Trophoblast cell (in vitro differentiated cells and primary cell): ENCODE results near the gene MNT.
A peak's percentile ranks its signal among the peaks of the same experiment; 100 is the strongest.

Source experiments
- DNase-seq, 2 donors: peaks; one replicate each; pipeline ENCODE4 v3.0.0-alpha.2; 2016
- H2AFZ ChIP-seq: 2 replicates; pipeline ENCODE4 v1.6.1; 2013; ENCODE audit warnings: low read length, moderate library complexity, mild to moderate bottlenecking; ENCODE audit not compliant: insufficient read depth, poor library complexity
- H2AK5ac ChIP-seq: 2 replicates; pipeline ENCODE4 v1.6.1; 2013; ENCODE audit warnings: mild to moderate bottlenecking, low read length
- H2BK120ac ChIP-seq: 2 replicates; pipeline ENCODE4 v1.6.1; 2013; ENCODE audit warnings: low read length, mild to moderate bottlenecking, moderate library complexity; ENCODE audit not compliant: insufficient read depth, poor library complexity
- H2BK12ac ChIP-seq: 2 replicates; pipeline ENCODE4 v1.6.1; 2013; ENCODE audit warnings: mild to moderate bottlenecking, low read length, moderate library complexity
- H2BK5ac ChIP-seq: 2 replicates; pipeline ENCODE4 v1.6.1; 2013; ENCODE audit warnings: low read length, low read depth, moderate library complexity, mild to moderate bottlenecking; ENCODE audit not compliant: poor library complexity
- H3K14ac ChIP-seq: 2 replicates; pipeline ENCODE4 v1.6.1; 2013; ENCODE audit warnings: mild to moderate bottlenecking, low read length
- H3K18ac ChIP-seq: 2 replicates; pipeline ENCODE4 v1.6.1; 2013; ENCODE audit warnings: mild to moderate bottlenecking, low read length
- H3K23ac ChIP-seq: 2 replicates; pipeline ENCODE4 v1.6.1; 2013; ENCODE audit warnings: low read length
- H3K27ac ChIP-seq: 2 replicates; pipeline ENCODE4 v1.5.1; 2013; ENCODE audit warnings: low read depth, mild to moderate bottlenecking, inconsistent platforms, low read length, moderate library complexity
- H3K27me3 ChIP-seq: 2 replicates; pipeline ENCODE4 v1.6.1; 2013; ENCODE audit warnings: inconsistent platforms, mild to moderate bottlenecking, low read length, moderate library complexity; ENCODE audit not compliant: insufficient read depth
- H3K36me3 ChIP-seq, 2 experiments: 1 replicate in 1 of 2; 2 replicates in 1 of 2; pipeline ENCODE4 v1.6.1; 2013; ENCODE audit warnings: low read length in 2 of 2, mild to moderate bottlenecking in 2 of 2, moderate library complexity in 1 of 2; ENCODE audit not compliant: insufficient read depth in 2 of 2, control insufficient read depth in 1 of 2
- H3K4ac ChIP-seq: 2 replicates; pipeline ENCODE4 v1.6.1; 2013; ENCODE audit warnings: low read depth, mild to moderate bottlenecking, low read length, moderate library complexity
- H3K4me1 ChIP-seq, 2 experiments: 1 replicate in 1 of 2; 2 replicates in 1 of 2; pipeline ENCODE4 v1.6.1; 2013; ENCODE audit warnings: low read length in 2 of 2, mild to moderate bottlenecking in 2 of 2, moderate library complexity in 1 of 2; ENCODE audit not compliant: insufficient read depth in 2 of 2, control insufficient read depth in 1 of 2
- H3K4me2 ChIP-seq: 2 replicates; pipeline ENCODE4 v1.6.1; 2013; ENCODE audit warnings: inconsistent platforms, mild to moderate bottlenecking, low read length, moderate library complexity
- H3K4me3 ChIP-seq: 2 replicates; pipeline ENCODE4 v1.5.1; 2013; ENCODE audit warnings: mild to moderate bottlenecking, low read depth, low read length, inconsistent platforms
- H3K79me1 ChIP-seq: one replicate; pipeline ENCODE4 v1.6.1; 2013; ENCODE audit warnings: low read length
- H3K79me2 ChIP-seq: 2 replicates; pipeline ENCODE4 v1.6.1; 2013; ENCODE audit warnings: low read length, mild to moderate bottlenecking; ENCODE audit not compliant: control insufficient read depth, insufficient read depth, poor library complexity
- H3K9ac ChIP-seq: 2 replicates; pipeline ENCODE4 v1.6.1; 2013; ENCODE audit warnings: mild to moderate bottlenecking, low read length
- H3K9me3 ChIP-seq: 2 replicates; pipeline ENCODE4 v1.6.1; 2013; ENCODE audit warnings: low read depth, mild to moderate bottlenecking, control low read depth, inconsistent platforms, low read length; ENCODE audit not compliant: insufficient read depth
- H4K12ac ChIP-seq: 2 replicates; pipeline ENCODE4 v1.6.1; 2013; ENCODE audit warnings: low read depth, mild to moderate bottlenecking, low read length, moderate library complexity
- H4K8ac ChIP-seq: 2 replicates; pipeline ENCODE4 v1.6.1; 2013; ENCODE audit warnings: low read depth, mild to moderate bottlenecking, low read length, moderate library complexity
- H4K91ac ChIP-seq: one replicate; pipeline ENCODE4 v1.6.1; 2013; ENCODE audit warnings: low read depth, mild to moderate bottlenecking, low read length, moderate library complexity
- WGBS: extraction: QIAGEN DNeasy Blood & Tissue Kit; methylation state at CpG from one replicate; pipeline ENCODE4 v1.1.7; 2013; ENCODE audit warnings: missing lambda C conversion rate; ENCODE audit not compliant: insufficient read length, insufficient coverage; ENCODE audit errors: extremely low coverage; 5-methylcytosine and 5-hydroxymethylcytosine counted together

Gene MNT

DNA sequence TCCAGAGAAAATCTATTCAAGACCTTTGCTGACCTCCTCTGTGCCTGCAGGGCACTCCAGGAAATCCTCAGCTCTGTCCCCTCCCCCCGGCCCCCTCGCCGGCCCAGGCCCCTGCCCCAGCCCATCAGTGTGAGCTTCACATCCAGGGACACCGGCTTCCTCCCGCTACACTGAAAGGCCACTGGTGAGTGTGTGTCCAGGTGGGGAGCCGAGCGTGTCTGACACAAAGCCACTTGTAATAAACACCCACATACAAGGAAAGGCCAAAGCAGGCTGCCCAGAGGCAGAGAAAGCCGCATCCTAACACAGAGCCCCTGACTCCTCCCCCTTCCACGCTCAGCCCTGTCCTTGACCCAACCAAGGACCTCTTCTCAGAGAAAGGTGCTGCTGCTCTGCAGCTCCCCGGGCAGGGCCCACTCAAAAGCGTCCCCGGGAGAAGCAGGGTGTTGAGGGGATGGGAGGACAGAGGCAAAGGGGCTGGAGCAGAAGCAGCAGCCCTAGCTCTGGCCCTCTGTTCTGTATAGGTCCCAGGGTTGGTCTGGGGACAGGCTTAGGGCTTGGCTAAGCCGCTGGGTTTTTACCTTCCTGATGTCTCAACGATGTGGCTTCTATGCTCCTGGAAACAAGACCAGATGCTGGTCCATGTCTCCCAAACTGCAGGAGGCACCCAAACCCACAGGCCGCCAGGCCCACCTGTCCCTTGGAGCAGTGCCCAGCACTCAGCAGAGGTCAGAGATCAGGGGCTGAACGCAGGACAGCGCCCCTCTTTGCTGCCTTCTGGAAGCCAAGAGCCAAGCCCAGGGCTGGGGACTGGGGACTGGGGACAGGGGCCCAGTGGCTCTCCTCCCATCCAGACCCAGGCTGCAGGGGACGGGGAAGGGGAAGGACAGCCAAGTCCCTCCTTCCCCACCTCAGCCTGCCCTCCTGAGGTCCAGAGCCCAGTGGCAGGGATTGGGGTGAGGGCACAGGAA lies 15.3 kb downstream of the MNT start:
- H3K4me2 ChIP-seq = peak overlapping the region; percentile 11
- H3K14ac ChIP-seq = peak overlapping the region; percentile 4
- H2AK5ac ChIP-seq = peak overlapping the region; percentile 14
- H3K23ac ChIP-seq = no peak overlapping the region
- H3K9ac ChIP-seq = no peak overlapping the region
- H2BK120ac ChIP-seq = no peak overlapping the region
- peaks cover 5% of the 10 kb centered on the region for H3K79me2 ChIP-seq
- peaks cover 34% of the 10 kb centered on the region for H3K79me1 ChIP-seq
- no peak overlapping the region for H4K8ac ChIP-seq
- no peak overlapping the region for H3K4me3 ChIP-seq
- no peak overlapping the region for H2BK5ac ChIP-seq
- H3K4me1 ChIP-seq = peaks cover 42 to 47% of the 10 kb centered on the region in 2 experiments
- no peaks in the 10 kb centered on the region for H3K9me3 ChIP-seq
- no peak for DNase-seq
- no peak overlapping the region for H2BK12ac ChIP-seq
- H4K91ac ChIP-seq = peak overlapping the region; percentile 17
- no peak overlapping the region for H3K18ac ChIP-seq
- no peak overlapping the region for H3K4ac ChIP-seq
- peak overlapping the region; percentile 56 for H3K27ac ChIP-seq
- no CpG with 5 or more reads among the region's 18 CpGs for WGBS
- no peaks in the 10 kb centered on the region for H3K27me3 ChIP-seq
- H2AFZ ChIP-seq = no peak overlapping the region
- no peak overlapping the region for H4K12ac ChIP-seq
- peaks cover 21 to 36% of the 10 kb centered on the region in 2 experiments for H3K36me3 ChIP-seq

DNA sequence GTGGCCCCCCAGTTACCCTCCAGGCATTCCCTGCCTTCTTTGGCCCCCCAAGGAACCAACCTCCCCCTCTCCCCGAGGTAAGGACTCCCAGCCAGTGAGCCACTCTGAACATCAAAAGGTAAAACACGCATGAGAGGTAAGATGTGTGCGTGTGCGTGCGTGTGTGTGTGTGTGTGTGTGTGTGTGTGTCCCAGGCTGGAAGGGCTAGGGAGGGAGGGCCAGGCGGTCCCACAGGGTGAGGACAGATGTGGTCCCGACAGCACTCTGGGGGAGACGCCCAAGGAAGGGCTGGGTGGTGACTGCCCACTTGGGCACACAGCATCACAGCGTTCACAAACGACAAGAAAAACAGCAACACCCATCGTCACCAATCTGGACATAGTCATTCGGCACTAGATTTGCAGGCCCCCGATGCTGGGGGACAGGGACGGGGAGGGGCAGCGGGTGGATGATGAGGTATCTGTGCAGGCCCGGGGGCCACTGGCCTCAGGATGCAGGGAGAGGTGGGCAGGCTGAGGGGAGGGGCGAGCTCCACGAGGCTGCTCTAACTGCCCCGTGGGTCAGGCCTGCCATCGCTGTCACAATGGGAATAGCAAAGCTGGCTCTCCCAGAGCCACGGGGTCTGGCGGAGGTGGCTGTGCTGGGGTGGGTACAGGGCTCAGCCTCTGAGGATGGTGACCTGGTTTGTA lies 16.3 kb downstream of the MNT start:
- Histone ChIP-seq H3K23ac (no peak overlapping the region), H3K9me3 (peaks cover 2% of the 10 kb centered on the region), H3K27ac (peak overlapping the region; percentile 50), H3K14ac (peak overlapping the region; percentile 11), H3K4me1 (peaks cover 51 to 57% of the 10 kb centered on the region in 2 experiments), H3K27me3 (no peaks in the 10 kb centered on the region), H2BK12ac (peak overlapping the region; percentile 20), H4K91ac (peak overlapping the region; percentile 49), H3K79me1 (peaks cover 40% of the 10 kb centered on the region), H3K79me2 (peaks cover 5% of the 10 kb centered on the region), H3K36me3 (peaks cover 23 to 38% of the 10 kb centered on the region in 2 experiments), H2BK5ac (peak overlapping the region; percentile 28), H3K4me3 (no peak overlapping the region), H2AK5ac (peak overlapping the region; percentile 6), H3K4me2 (peak overlapping the region; percentile 11), H3K4ac (no peak overlapping the region), H3K9ac (no peak overlapping the region), H2BK120ac (peak overlapping the region; percentile 8), H2AFZ (no peak overlapping the region), H4K8ac (peak overlapping the region; percentile 0), H4K12ac (no peak overlapping the region), H3K18ac (peak overlapping the region; percentile 15)
- WGBS = no CpG with 5 or more reads among the region's 22 CpGs
- no peak for DNase-seq

DNA sequence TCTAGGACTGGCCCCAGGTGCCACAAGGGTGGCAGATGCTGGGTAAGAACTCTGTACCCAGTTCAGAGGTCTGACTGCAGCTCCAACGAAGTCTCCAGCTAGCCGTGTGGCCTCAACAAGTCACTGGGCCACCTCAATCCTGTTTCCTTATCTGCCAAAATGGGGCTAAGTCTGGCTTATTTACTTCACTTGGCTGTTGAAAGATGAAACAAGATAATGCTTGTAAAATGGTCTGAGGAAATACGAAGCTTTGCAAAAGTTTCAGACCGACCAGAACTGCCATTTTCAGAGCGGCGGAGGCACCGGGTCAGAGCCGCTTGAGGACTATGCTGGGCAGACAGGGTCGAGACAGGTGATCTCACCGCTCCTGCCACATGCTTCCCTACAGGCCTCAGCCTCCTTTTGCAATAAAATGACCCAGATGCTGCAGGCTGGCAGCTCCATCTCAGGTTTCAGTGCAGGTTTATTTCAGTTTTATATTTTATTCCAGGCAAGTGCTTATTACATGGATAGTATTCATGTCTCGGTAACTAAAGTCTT lies 17.2 kb downstream of the MNT start:
- H3K9ac ChIP-seq = no peak overlapping the region
- peaks cover 43% of the 10 kb centered on the region for H3K79me1 ChIP-seq
- H2BK120ac ChIP-seq = peak overlapping the region; percentile 27
- H3K36me3 ChIP-seq = peaks cover 32 to 46% of the 10 kb centered on the region in 2 experiments
- H4K91ac ChIP-seq = peak overlapping the region; percentile 40
- peak overlapping the region; percentile 46 for H3K27ac ChIP-seq
- peaks cover 5% of the 10 kb centered on the region for H3K79me2 ChIP-seq
- no peak overlapping the region for H4K12ac ChIP-seq
- H2AFZ ChIP-seq = no peak overlapping the region
- peak; percentile 39 to 42 for DNase-seq
- H3K4me2 ChIP-seq = no peak overlapping the region
- no peak overlapping the region for H3K23ac ChIP-seq
- peak overlapping the region; percentile 4 for H2BK12ac ChIP-seq
- H3K4me3 ChIP-seq = no peak overlapping the region
- H3K4ac ChIP-seq = peak overlapping the region; percentile 2
- H3K27me3 ChIP-seq = no peaks in the 10 kb centered on the region
- H3K14ac ChIP-seq = peak overlapping the region; percentile 48
- peaks cover 2% of the 10 kb centered on the region for H3K9me3 ChIP-seq
- peak overlapping the region; percentile 62 for H4K8ac ChIP-seq
- peak overlapping the region; percentile 58 for H2BK5ac ChIP-seq
- no CpG with 5 or more reads among the region's 11 CpGs for WGBS
- peak overlapping the region; percentile 12 for H3K18ac ChIP-seq
- H2AK5ac ChIP-seq = peak overlapping the region; percentile 69
- H3K4me1 ChIP-seq = peaks cover 55 to 60% of the 10 kb centered on the region in 2 experiments

GRCh38 chr17:2380950-2381649 lies 19.8 kb downstream of the MNT start:
- Histone ChIP-seq H3K14ac (peak overlapping the region; percentile 88), H3K9ac (no peak overlapping the region), H2BK120ac (peak overlapping the region; percentile 86), H2AK5ac (peak overlapping the region; percentile 88), H3K18ac (peak overlapping the region; percentile 88), H3K27me3 (no peaks in the 10 kb centered on the region), H4K91ac (peak overlapping the region; percentile 93), H3K4me1 (peaks cover 57 to 65% of the 10 kb centered on the region in 2 experiments), H4K8ac (peak overlapping the region; percentile 67), H4K12ac (peak overlapping the region; percentile 23), H3K4me2 (no peak overlapping the region), H2BK5ac (peak overlapping the region; percentile 75), H3K9me3 (peaks cover 2% of the 10 kb centered on the region), H3K4ac (peak overlapping the region; percentile 9), H3K27ac (peak overlapping the region; percentile 91), H3K79me2 (peaks cover 5% of the 10 kb centered on the region), H3K23ac (no peak overlapping the region), H3K79me1 (peaks cover 45% of the 10 kb centered on the region), H3K36me3 (peaks cover 29 to 41% of the 10 kb centered on the region in 2 experiments), H2AFZ (peak overlapping the region; percentile 6), H3K4me3 (peak overlapping the region; percentile 13), H2BK12ac (peak overlapping the region; percentile 72)
- WGBS = no CpG with 5 or more reads among the region's 15 CpGs
- DNase-seq = no peak
